TTC549 (cell line): ENCODE results near the gene BIRC2.
"Not testable (repeated sequence)": the region's sequence is repeated elsewhere in the genome, so short reads cannot be mapped to it uniquely, and the experiment has no call there.

Experiments
- FAIRE-seq: peaks from 2 replicates; lab custom pipeline; 2012; peaks lifted over from hg19 to GRCh38; lab: Jason Lieb, UNC

BIRC2 gene

GRCh38 chr11:102346748-102347461 is at the start of gene BIRC2:
Gene BIRC2 (plus strand): TSS chr11:102347214. CDS start chr11:102349855, 2,641 bp downstream.
- no peak for FAIRE-seq

DNA sequence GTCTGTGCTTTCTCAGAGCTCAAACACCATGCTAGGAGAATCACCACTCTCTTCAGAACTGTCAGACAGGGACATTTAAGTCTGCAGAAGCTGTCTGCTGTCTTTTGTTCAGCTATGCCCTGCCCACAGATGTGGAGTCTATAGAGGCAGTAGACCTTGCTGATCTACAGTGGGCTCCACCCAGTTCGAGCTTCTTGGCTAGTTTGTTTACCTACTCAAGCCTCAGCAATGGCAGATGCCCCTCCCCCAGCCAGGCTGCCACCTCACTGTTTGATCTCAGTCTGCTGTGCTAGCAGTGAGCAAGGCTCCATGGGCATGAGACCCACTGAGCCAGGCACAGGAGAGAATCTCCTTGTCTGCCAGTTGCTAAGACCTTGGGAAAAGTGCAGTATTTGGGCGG is 46.2 kb upstream of the BIRC2 start:
- not testable (repeated sequence) for FAIRE-seq

GRCh38 chr11:102302241-102302640 is 44.8 kb upstream of the BIRC2 start:
- no peak for FAIRE-seq

DNA sequence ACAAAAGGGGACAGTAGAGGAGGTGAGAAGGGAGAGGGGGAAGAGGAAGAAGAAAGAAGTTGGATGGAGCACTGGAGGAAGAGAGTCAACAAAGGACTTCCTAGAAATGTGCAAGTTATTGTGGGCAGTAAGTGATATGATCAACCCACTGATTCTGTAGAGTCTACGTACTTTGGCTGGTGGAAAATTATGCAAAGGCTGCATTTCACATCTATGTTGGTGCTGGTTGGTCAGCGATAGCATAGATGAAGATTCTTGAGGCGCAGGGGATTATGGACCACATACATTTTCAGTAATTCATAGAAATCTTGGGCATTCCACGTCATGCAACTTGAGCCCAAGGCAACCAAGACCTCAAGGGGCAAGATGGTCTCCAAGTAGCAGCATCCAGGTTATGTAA is 42.3 kb upstream of the BIRC2 start:
- no peak for FAIRE-seq

GRCh38 chr11:102305352-102306047 is 41.5 kb upstream of the BIRC2 start:
- FAIRE-seq = no peak

GRCh38 chr11:102306048-102306597 is 40.9 kb upstream of the BIRC2 start:
- FAIRE-seq = no peak

- FAIRE-seq = no peak
Measured at GRCh38 chr11:102306817-102307726, 39.9 kb upstream of the BIRC2 start.

DNA sequence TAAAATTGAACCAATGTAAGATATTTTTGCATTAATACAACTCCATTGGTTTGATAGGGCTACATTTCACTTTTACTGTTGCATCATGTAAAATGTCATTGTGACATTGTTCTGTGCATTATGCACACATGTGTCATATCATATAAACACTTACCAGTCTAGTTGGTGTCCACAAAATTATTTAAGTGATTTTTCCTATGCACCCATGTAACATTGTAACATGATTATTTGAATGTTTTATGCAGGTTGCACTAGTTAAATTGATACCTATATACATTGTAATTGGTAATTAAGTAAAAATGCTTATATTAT is 39.3 kb upstream of the BIRC2 start:
- FAIRE-seq = no peak

DNA sequence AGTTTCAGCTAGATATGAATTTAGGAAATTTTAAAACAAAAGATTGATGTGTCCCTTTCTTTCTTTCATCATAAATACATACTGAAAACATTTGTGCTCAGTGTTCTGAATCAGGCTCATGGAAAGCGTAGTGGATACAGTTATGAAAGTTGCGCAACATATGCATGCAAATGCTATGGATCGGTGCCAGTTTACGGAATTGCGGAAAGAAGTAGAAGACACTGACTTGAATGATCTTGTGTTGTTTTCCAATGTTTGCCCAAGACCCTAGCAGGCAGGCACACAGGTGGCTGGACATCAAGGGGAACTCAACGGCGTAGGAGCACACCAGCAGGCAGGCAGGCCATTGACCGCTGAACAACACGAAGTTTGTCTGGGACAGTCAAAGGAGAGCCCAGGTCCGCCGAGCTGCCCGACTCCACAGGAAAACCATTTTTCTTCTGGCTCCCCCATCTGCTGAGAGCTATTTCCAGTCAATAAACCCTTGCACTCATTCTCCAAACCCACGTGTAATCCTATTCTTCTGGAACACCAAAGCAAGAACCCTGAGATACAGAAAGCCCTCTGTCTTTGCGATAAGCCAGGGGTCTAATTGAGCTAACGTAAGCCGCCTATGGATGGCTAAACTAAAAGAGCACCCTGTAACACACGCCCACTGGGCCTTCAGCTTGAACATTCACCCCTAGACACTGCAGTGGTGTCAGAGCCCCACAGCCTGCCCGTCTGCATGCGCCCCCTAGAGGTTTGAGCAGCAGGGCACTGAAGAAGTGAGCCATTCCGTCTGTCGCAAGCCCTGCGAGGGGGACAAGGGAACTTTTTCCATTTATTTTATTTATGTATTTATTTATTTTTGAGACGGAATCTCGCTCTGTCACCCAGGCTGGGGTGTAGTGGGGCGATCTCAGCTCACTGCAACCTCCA is 37.1 kb upstream of the BIRC2 start:
- no peak for FAIRE-seq

GRCh38 chr11:102312667-102313066 is 34.3 kb upstream of the BIRC2 start:
- no peak for FAIRE-seq

DNA sequence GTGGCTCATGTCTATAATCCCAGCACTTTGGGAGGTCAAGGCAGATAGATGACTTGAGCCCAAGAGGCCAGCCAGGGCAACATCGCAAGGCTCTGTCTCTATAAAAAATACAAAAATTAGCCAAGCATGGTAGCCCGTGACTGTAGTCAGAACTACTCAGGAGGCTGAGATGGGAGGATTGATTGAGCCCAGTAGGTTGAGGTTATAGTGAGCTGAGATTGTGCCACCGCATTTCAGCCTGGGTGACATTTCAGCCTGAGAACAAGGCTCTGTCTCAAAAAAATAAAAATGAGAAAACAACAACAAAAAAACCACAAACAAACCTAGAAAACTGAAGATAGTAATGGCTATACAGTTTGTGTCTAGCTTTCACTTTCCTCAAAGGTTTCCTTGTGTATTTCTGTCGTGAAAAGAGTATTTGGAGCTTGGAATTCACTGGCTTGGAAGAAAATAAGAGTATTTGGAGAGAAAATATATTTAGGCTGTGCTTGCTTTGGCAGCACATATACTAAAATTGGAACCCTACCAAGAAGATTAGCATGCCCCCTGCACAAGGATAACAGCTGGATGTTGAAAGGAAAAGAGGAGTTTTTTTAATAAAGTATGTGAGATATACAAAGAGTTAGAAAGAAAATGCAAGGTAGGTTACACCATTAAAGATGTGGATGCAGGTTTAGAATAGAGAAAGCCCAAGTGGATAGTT is 33.6 kb upstream of the BIRC2 start:
- FAIRE-seq = no peak

GRCh38 chr11:102314784-102315183 is 32.2 kb upstream of the BIRC2 start:
- no peak for FAIRE-seq

GRCh38 chr11:102316346-102316904 is 30.6 kb upstream of the BIRC2 start:
- FAIRE-seq = no peak

DNA sequence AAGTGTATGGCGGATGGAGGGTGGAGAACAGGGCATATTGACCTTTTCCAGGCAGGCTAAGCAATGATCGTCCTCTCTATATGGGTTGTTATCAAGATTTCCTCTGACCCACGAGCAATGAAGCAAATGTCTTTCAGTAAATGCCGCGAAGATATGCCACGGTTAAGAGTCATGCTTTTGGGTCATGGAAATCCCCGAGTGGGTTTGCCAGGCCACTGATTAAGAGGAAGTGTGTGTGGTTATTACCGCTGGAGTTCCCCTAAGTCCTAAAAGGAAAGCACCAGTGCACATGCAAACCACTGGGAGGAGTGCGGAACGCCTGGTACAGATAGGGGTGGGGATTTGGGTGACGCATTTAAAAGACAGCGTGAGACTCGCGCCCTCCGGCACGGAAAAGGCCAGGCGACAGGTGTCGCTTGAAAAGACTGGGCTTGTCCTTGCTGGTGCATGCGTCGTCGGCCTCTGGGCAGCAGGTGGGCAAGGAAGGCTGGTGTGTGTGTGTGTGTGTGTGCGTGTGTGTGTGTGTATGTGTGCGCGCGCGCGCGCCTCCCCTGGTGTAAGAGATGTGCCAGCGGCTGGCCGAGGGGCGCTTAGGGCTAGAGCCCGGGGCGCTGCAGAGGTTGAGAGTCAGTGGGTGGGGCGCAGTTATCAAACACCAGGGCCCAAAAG is 29.8 kb upstream of the BIRC2 start, which contains the start of gene BIRC3:
BIRC3 (plus strand) TSS at position 386 of the 669 bp plus-strand sequence. CDS start 7,026 bp downstream, outside the sequence.
- FAIRE-seq = no peak

GRCh38 chr11:102317768-102318103 is 29.3 kb upstream of the BIRC2 start:
- no peak for FAIRE-seq

GRCh38 chr11:102318469-102318868 is 28.5 kb upstream of the BIRC2 start:
- FAIRE-seq = no peak

GRCh38 chr11:102319544-102319943 is 27.5 kb upstream of the BIRC2 start:
- no peak for FAIRE-seq

DNA sequence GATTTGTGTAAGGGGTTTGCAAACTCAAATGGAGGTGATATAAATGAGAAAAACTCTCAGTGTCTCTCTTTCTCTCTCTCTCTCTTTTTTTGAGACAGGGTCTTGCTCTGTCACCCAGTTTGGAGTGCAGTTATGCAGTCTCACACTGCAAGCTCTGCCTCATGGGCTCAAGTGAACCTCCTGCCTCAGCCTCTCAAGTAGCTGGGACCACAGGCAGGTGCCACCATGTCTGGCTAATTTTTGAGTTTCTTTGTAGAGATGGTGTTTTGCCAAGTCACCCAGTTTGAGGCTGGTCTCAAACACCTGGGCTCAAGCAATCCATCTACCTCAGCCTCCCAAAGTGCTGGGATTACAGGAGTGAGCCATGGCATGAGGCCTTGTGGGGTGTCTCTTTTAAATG is 26.8 kb upstream of the BIRC2 start:
- no peak for FAIRE-seq

DNA sequence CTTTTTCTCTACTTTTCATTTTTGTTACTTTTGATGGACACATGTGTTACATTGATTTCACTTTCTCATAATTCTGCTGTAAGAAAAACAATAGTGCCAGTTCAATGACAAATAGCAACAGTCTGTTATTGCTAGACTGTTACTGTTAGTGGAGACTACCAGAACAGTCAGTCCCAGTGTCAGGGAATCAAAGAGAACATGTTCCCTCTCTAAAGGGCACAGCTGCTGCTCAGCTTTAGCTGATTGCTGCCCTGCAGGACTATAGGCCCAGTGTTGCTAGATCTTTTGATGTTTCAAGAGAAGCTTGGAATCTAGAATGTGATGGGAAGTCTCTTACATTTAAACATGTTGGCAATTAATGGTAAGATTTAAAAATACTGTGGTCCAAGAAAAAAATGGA is 26.3 kb upstream of the BIRC2 start:
- FAIRE-seq = no peak

DNA sequence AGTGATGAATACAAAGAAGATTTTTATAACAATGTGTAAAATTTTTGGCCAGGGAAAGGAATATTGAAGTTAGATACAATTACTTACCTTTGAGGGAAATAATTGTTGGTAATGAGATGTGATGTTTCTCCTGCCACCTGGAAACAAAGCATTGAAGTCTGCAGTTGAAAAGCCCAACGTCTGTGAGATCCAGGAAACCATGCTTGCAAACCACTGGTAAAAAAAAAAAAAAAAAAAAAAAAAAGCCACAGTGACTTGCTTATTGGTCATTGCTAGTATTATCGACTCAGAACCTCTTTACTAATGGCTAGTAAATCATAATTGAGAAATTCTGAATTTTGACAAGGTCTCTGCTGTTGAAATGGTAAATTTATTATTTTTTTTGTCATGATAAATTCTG is 24.5 kb upstream of the BIRC2 start:
- no peak for FAIRE-seq
